ENCODE results near the gene SNAI1.

DNA sequence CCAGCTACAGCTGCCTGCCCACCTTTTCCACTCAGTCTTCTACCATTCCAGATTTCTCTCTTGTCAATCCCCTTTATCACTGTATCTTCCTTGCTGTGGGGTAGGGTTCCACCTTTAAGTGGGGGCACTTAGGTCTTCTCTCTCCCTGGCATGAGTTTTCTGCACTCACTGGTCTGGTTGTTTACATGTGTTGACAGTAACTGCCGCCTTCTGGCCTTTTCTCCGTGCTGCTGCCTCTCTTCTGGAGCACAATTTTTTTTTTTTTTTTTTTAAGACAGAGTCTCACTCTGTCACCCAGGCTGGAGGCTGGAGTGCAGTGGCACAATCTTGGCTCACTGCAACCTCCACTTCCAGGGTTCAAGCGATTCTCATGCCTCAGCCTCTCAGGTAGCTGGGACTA, 34.6 kb upstream of the SNAI1 start:
- TF ChIP-seq, protein P1, sequence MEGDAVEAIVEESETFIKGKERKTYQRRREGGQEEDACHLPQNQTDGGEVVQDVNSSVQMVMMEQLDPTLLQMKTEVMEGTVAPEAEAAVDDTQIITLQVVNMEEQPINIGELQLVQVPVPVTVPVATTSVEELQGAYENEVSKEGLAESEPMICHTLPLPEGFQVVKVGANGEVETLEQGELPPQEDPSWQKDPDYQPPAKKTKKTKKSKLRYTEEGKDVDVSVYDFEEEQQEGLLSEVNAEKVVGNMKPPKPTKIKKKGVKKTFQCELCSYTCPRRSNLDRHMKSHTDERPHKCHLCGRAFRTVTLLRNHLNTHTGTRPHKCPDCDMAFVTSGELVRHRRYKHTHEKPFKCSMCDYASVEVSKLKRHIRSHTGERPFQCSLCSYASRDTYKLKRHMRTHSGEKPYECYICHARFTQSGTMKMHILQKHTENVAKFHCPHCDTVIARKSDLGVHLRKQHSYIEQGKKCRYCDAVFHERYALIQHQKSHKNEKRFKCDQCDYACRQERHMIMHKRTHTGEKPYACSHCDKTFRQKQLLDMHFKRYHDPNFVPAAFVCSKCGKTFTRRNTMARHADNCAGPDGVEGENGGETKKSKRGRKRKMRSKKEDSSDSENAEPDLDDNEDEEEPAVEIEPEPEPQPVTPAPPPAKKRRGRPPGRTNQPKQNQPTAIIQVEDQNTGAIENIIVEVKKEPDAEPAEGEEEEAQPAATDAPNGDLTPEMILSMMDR (IDR thresholded peaks at IDR 0.05): no peak
- TF ChIP-seq POLR2AphosphoS5 (IDR thresholded peaks at IDR 0.05): no peak
- TF ChIP-seq POLR2A (IDR thresholded peaks at IDR 0.05): no peak

All from breast epithelium (tissue), 3 donors.